GM23338 (cell line): ENCODE results near the gene TFIP11. TPM values are rescaled to one million over a fixed set of nuclear protein-coding genes. Genes with fewer than 3 reads are reported as not detected.

Experiments
- ATAC-seq: fragments of 200-7000 bp; cut with Tn5 transposase; 3 replicates; pipeline ENCODE4 v1.9.1; 2020
- DNase-seq: peaks from one replicate; pipeline ENCODE4 v3.0.0-alpha.2; 2015; ENCODE audit warnings: low spot score
- H2AFZ ChIP-seq: fragments of 200-600 bp; sonication (generic); 2 replicates; pipeline ENCODE4 v1.8.0; 2016; ENCODE audit warnings: antibody characterized with exemption, mild to moderate bottlenecking, moderate library complexity
- H3F3A ChIP-seq: fragments of 200-600 bp; sonication (generic); replicated peaks from 2 replicates; pipeline ENCODE4 v1.8.0; 2017; ENCODE audit warnings: antibody characterized with exemption, mixed run types, low read depth
- H3K27ac ChIP-seq: fragments of 200-600 bp; sonication (generic); 2 replicates; pipeline ENCODE4 v1.6.1; 2016; ENCODE audit warnings: low read depth
- H3K27me3 ChIP-seq: fragments of 200-600 bp; sonication (generic); 2 replicates; pipeline ENCODE4 v1.8.0; 2016; ENCODE audit warnings: mild to moderate bottlenecking, mixed run types, moderate library complexity; ENCODE audit not compliant: insufficient read depth
- H3K36me3 ChIP-seq: fragments of 200-600 bp; sonication (generic); 2 replicates; pipeline ENCODE4 v1.8.0; 2016; ENCODE audit warnings: mild to moderate bottlenecking; ENCODE audit not compliant: insufficient read depth
- H3K4me1 ChIP-seq: fragments of 200-600 bp; sonication (generic); 2 replicates; pipeline ENCODE4 v1.8.0; 2016; ENCODE audit warnings: mild to moderate bottlenecking, moderate library complexity; ENCODE audit not compliant: insufficient read depth
- H3K4me2 ChIP-seq: fragments of 200-600 bp; sonication (generic); 2 replicates; pipeline ENCODE4 v1.7.1; 2017; ENCODE audit warnings: mixed run types
- H3K4me3 ChIP-seq: fragments of 200-600 bp; sonication (generic); 2 replicates; pipeline ENCODE4 v1.6.1; 2016; ENCODE audit warnings: mixed run types
- H3K79me2 ChIP-seq: fragments of 200-600 bp; sonication (generic); replicated peaks from 2 replicates; pipeline ENCODE4 v1.8.0; 2017; ENCODE audit warnings: mild to moderate bottlenecking; ENCODE audit not compliant: insufficient read depth
- H3K9me2 ChIP-seq: fragments of 200-600 bp; sonication (generic); 2 replicates; pipeline ENCODE4 v1.8.0; 2017; ENCODE audit not compliant: insufficient read depth
- H4K20me1 ChIP-seq: fragments of 200-600 bp; sonication (generic); replicated peaks from 2 replicates; pipeline ENCODE4 v1.8.0; 2017; ENCODE audit warnings: mild to moderate bottlenecking; ENCODE audit not compliant: insufficient read depth
- H3K27ac Mint-ChIP-seq: 2 replicates; pipeline ENCODE4 v1.8.0; 2020; ENCODE audit warnings: inconsistent platforms, mild to moderate bottlenecking, moderate library complexity, mixed read lengths
- H3K27me3 Mint-ChIP-seq: 3 replicates; pipeline ENCODE4 v1.8.0; 2022; ENCODE audit warnings: low read depth, mild to moderate bottlenecking, moderate library complexity, mixed read lengths, inconsistent platforms; ENCODE audit not compliant: insufficient read depth, poor library complexity
- H3K36me3 Mint-ChIP-seq: 3 replicates; pipeline ENCODE4 v1.8.0; 2021; ENCODE audit warnings: low read depth, mild to moderate bottlenecking, inconsistent platforms, moderate library complexity, mixed read lengths
- H3K4me1 Mint-ChIP-seq: 3 replicates; pipeline ENCODE4 v1.8.0; 2020; ENCODE audit warnings: mild to moderate bottlenecking, inconsistent platforms, mixed read lengths
- H3K4me3 Mint-ChIP-seq: 3 replicates; pipeline ENCODE4 v1.8.0; 2021; ENCODE audit warnings: moderate library complexity, mild to moderate bottlenecking, inconsistent platforms, mixed read lengths
- H3K9me3 Mint-ChIP-seq: 3 replicates; pipeline ENCODE4 v1.8.0; 2020; ENCODE audit warnings: moderate library complexity, mild to moderate bottlenecking, inconsistent platforms, mixed read lengths
- CREB1 ChIP-seq: fragments of 250-450 bp; sonication (Bioruptor Pico); IDR thresholded peaks from 2 replicates; pipeline ENCODE4 v1.5.0; 2020; ENCODE audit warnings: low read depth, mild to moderate bottlenecking, moderate library complexity
- CTCF ChIP-seq, 2 experiments: fragments of 200-600 bp in 1 of 2; sonication (generic) in 1 of 2; conservative IDR thresholded peaks; 2 replicates each; pipeline versions ENCODE4 v1.5.1 to v1.6.1; 2016 to 2017; ENCODE audit warnings: antibody characterized with exemption in 2 of 2, low read depth in 2 of 2, mild to moderate bottlenecking in 2 of 2, moderate library complexity in 1 of 2
- ETS1 ChIP-seq: IDR thresholded peaks from 2 replicates; pipeline ENCODE4 v1.6.1; 2016; ENCODE audit warnings: antibody characterized with exemption
- EZH2 ChIP-seq: fragments of 200-600 bp; sonication (generic); IDR thresholded peaks from one replicate; pipeline ENCODE4 v1.8.0; 2017; ENCODE audit warnings: antibody characterized with exemption, mild to moderate bottlenecking, low read depth; ENCODE audit not compliant: unreplicated experiment
- EZH2phosphoT487 ChIP-seq: fragments of 200-600 bp; sonication (generic); IDR thresholded peaks from one replicate; pipeline ENCODE4 v1.8.1; 2018; ENCODE audit warnings: antibody characterized with exemption; ENCODE audit not compliant: unreplicated experiment
- JUNB ChIP-seq: IDR thresholded peaks from one replicate; pipeline ENCODE4 v1.6.1; 2016; ENCODE audit warnings: antibody characterized with exemption; ENCODE audit not compliant: unreplicated experiment
- NANOG ChIP-seq: IDR thresholded peaks from 2 replicates; pipeline ENCODE4 v1.6.1; 2016; ENCODE audit warnings: antibody characterized with exemption, borderline replicate concordance
- POLR2AphosphoS5 ChIP-seq: IDR thresholded peaks from 2 replicates; pipeline ENCODE4 v1.6.1; 2016; ENCODE audit warnings: antibody characterized with exemption, low read depth
- REST ChIP-seq: IDR thresholded peaks from one replicate; pipeline ENCODE4 v1.6.1; 2018; ENCODE audit warnings: antibody characterized with exemption; ENCODE audit not compliant: unreplicated experiment
- STAT1 ChIP-seq: IDR thresholded peaks from one replicate; pipeline ENCODE4 v1.6.1; 2016; ENCODE audit warnings: antibody characterized with exemption; ENCODE audit not compliant: unreplicated experiment
- ZNF114 ChIP-seq: fragments of 250-450 bp; sonication (Bioruptor Pico); IDR thresholded peaks from 2 replicates; pipeline ENCODE4 v1.5.0; 2020; ENCODE audit warnings: mild to moderate bottlenecking, moderate library complexity
- ZNF331 ChIP-seq: fragments of 250-450 bp; sonication (Bioruptor Pico); IDR thresholded peaks from 2 replicates; pipeline ENCODE4 v1.5.0; 2020; ENCODE audit warnings: low read depth, mild to moderate bottlenecking, moderate library complexity
- polyA plus RNA-seq: library from polyadenylated mRNA; unstranded; fragments of >200 nt; fragmentation: Nextera tagmentation; extraction: Ambion mirVana; gene quantifications from 2 replicates; pipeline ENCODE4 v1.2.1, GENCODE V29; 2016
- total RNA-seq: library from RNA; depleted of rRNA; stranded (reverse); fragments of >200 nt; shearing (Covaris generic); gene quantifications from 2 replicates; pipeline ENCODE4 v1.2.3, GENCODE V29; 2014
- TF ChIP-seq, protein P1 (sequence below): fragments of 250-450 bp; sonication (Bioruptor Pico); IDR thresholded peaks from 2 replicates; pipeline ENCODE4 v1.5.0; 2020; ENCODE audit warnings: mild to moderate bottlenecking, moderate library complexity

Gene TFIP11
- total and polyA plus RNA-seq, 2 experiments from 2014 or later, result 17.1 to 26.2 TPM

DNA sequence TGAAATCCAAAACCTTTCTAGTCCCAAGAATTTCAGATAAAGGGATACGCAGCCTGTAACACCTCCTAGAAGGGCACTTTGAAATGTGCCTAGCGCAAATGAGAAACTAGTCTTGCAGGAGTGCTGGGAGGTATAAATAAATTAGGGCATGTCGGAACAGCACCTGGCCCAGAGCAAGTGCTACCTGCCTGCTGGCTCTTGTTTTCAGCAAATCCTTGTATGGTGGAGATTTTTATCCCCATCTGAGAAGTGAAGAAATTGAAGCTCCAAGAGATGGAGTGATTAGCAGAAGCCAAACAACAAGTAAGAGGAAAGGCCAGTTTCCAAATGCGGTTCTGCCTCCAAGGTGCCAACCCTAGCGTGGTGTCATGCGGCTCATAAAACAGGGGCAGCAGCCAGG is 36.7 kb upstream of the TFIP11 start:
- no peak overlapping the region for H2AFZ ChIP-seq
- TF ChIP-seq ETS1 (no peak), EZH2phosphoT487 (no peak), CREB1 (CRISPR knock-in tag) (no peak), JUNB (no peak), CTCF (conservative IDR thresholded peaks at IDR 0.05; ENCODE audit: low read depth in 2 of 2) (no peak), ZNF331 (no peak), POLR2AphosphoS5 (no peak), REST (no peak), EZH2 (no peak), ZNF114 (CRISPR knock-in tag) (no peak), NANOG (no peak), STAT1 (no peak)
- TF ChIP-seq, protein P1, sequence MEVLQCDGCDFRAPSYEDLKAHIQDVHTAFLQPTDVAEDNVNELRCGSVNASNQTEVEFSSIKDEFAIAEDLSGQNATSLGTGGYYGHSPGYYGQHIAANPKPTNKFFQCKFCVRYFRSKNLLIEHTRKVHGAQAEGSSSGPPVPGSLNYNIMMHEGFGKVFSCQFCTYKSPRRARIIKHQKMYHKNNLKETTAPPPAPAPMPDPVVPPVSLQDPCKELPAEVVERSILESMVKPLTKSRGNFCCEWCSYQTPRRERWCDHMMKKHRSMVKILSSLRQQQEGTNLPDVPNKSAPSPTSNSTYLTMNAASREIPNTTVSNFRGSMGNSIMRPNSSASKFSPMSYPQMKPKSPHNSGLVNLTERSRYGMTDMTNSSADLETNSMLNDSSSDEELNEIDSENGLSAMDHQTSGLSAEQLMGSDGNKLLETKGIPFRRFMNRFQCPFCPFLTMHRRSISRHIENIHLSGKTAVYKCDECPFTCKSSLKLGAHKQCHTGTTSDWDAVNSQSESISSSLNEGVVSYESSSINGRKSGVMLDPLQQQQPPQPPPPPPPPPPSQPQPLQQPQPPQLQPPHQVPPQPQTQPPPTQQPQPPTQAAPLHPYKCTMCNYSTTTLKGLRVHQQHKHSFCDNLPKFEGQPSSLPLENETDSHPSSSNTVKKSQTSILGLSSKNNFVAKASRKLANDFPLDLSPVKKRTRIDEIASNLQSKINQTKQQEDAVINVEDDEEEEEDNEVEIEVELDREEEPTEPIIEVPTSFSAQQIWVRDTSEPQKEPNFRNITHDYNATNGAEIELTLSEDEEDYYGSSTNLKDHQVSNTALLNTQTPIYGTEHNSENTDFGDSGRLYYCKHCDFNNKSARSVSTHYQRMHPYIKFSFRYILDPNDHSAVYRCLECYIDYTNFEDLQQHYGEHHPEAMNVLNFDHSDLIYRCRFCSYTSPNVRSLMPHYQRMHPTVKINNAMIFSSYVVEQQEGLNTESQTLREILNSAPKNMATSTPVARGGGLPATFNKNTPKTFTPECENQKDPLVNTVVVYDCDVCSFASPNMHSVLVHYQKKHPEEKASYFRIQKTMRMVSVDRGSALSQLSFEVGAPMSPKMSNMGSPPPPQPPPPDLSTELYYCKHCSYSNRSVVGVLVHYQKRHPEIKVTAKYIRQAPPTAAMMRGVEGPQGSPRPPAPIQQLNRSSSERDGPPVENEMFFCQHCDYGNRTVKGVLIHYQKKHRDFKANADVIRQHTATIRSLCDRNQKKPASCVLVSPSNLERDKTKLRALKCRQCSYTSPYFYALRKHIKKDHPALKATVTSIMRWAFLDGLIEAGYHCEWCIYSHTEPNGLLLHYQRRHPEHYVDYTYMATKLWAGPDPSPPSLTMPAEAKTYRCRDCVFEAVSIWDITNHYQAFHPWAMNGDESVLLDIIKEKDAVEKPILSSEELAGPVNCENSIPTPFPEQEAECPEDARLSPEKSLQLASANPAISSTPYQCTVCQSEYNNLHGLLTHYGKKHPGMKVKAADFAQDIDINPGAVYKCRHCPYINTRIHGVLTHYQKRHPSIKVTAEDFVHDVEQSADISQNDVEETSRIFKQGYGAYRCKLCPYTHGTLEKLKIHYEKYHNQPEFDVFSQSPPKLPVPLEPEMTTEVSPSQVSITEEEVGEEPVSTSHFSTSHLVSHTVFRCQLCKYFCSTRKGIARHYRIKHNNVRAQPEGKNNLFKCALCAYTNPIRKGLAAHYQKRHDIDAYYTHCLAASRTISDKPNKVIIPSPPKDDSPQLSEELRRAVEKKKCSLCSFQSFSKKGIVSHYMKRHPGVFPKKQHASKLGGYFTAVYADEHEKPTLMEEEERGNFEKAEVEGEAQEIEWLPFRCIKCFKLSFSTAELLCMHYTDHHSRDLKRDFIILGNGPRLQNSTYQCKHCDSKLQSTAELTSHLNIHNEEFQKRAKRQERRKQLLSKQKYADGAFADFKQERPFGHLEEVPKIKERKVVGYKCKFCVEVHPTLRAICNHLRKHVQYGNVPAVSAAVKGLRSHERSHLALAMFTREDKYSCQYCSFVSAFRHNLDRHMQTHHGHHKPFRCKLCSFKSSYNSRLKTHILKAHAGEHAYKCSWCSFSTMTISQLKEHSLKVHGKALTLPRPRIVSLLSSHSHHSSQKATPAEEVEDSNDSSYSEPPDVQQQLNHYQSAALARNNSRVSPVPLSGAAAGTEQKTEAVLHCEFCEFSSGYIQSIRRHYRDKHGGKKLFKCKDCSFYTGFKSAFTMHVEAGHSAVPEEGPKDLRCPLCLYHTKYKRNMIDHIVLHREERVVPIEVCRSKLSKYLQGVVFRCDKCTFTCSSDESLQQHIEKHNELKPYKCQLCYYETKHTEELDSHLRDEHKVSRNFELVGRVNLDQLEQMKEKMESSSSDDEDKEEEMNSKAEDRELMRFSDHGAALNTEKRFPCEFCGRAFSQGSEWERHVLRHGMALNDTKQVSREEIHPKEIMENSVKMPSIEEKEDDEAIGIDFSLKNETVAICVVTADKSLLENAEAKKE, result no peak
- H3F3A ChIP-seq, result peaks cover 27% of the 10 kb centered on the region; the same call in 1 of the 2 replicates
- Mint-ChIP-seq H3K9me3 (no peaks in the 10 kb centered on the region), H3K4me3 (no peak overlapping the region), H3K4me1 (peaks cover 48% of the 10 kb centered on the region), H3K36me3 (peaks cover 11% of the 10 kb centered on the region), H3K27me3 (peaks cover 11% of the 10 kb centered on the region), H3K27ac (no peak overlapping the region)
- no peaks in the 10 kb centered on the region for H3K36me3 ChIP-seq
- H3K4me3 ChIP-seq, result no peak overlapping the region
- H3K79me2 ChIP-seq, result peaks cover 100% of the 10 kb centered on the region
- peak overlapping the region; percentile 80 for H3K27ac ChIP-seq
- peak overlapping the region; percentile 51; the same call in 1 of the 2 replicates for H3K4me2 ChIP-seq
- no peak for ATAC-seq
- H3K9me2 ChIP-seq, result no peaks in the 10 kb centered on the region
- H3K27me3 ChIP-seq, result no peaks in the 10 kb centered on the region
- no peak for DNase-seq
- peaks cover 45% of the 10 kb centered on the region for H3K4me1 ChIP-seq
- peaks cover 26% of the 10 kb centered on the region for H4K20me1 ChIP-seq
